ENCODE measurements around the gene ASB2.

The ASB2 gene

DNA sequence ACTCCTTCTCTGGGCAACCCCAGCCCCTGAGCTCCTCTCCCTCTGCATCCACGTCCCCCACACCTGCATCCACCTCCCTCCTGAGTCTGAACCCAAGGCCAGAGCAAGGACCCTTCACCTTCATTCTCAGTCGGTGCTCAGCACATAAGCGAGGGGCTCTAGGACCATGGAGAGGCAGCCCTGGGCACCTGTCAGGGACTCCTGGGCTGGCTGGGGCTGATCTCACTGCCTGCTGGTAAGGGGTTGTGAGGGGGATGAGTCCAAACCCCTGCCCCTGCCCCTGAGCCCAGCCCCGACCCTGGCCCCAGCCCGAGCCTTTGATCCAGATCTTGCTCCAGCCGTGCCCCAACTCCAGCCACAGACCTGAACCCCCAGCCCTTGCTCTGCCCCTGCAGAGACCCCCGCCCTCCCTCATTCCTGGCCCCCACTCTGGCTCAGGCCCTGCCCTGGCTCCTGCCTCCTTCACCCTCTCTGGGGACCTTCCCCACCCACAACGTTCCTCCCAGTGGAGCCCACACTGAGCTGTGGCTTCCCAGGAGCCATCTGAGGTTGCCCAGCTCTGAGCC, 19.8 kb upstream of the ASB2 start:
- Histone ChIP-seq H3K36me3 (ENCODE audit: insufficient read depth, low read length) (no peaks in the 10 kb centered on the region), H3K9me3 (ENCODE audit: control insufficient read depth, insufficient read depth, low read length) (no peaks in the 10 kb centered on the region), H3K9ac (ENCODE audit: low read depth, low read length) (no peak overlapping the region), H3K4me1 (ENCODE audit: insufficient read depth, low read length) (peaks cover 8% of the 10 kb centered on the region; the same call in 1 of the 2 replicates)

DNA sequence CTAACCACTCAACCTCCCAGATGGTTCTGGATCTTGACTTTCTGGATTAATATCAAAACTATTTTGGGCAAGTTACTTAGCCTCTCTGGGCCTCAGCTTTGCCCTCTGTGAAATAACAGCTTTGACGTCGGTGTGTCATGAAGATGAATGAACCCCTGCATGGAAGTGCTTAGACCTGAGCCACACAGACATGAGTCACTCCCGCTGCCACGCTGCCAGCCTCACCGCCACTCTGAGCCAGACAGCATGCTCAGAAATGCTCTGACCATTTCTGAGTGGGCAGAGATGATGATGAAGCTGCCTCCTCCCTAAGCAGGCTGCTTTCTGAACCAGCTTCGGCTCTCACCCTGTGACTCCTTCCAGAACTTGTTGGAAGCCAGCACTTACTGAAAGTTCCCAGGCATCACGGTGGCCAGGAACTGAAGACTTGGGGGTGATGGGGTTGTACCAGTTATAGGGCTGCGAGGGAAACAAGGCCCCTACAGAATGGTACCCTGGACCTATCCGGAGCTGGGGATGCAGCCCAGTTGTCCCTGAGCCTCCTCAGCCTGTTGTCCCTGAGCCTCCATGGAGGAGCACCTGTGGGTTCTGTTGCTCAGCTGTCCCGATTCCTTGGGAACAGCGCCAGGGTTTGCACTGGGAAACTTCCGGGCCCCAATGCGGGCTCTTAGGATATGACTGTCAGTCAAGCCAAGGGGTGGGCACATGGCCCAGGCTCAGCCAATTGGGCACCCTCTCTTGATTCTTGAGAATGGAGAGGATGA, 18.7 kb upstream of the ASB2 start:
- Histone ChIP-seq H3K9me3 (ENCODE audit: control insufficient read depth, insufficient read depth, low read length) (no peaks in the 10 kb centered on the region), H3K4me1 (ENCODE audit: insufficient read depth, low read length) (peaks cover 8% of the 10 kb centered on the region; the same call in 1 of the 2 replicates), H3K36me3 (ENCODE audit: insufficient read depth, low read length) (no peaks in the 10 kb centered on the region), H3K9ac (ENCODE audit: low read depth, low read length) (no peak overlapping the region)

DNA sequence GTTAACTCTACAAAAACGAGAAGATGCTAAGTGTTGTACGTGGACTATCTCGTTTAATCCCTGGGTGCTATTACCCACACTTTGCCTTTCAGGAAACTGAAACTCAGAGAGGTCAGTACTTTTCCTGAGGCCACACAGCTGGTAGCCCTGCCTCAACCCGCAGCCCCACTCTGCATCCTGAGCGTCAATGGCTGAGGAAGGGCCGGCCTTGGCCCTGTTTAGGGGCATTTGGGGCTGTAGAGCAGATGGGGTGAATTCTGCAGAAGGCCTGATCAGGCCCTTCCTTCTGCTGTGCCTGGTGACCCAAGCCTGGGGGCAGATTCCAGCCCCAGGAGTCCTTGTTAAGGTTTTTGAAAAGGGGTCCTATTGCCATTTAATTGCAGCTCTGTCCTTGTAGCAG, 17.0 kb upstream of the ASB2 start:
- H3K4me1 ChIP-seq (ENCODE audit: insufficient read depth, low read length): peaks cover 8% of the 10 kb centered on the region; the same call in 1 of the 2 replicates
- no peaks in the 10 kb centered on the region for H3K9me3 ChIP-seq (ENCODE audit: control insufficient read depth, insufficient read depth, low read length)
- H3K36me3 ChIP-seq (ENCODE audit: insufficient read depth, low read length): no peaks in the 10 kb centered on the region
- H3K9ac ChIP-seq (ENCODE audit: low read depth, low read length): no peak overlapping the region

DNA sequence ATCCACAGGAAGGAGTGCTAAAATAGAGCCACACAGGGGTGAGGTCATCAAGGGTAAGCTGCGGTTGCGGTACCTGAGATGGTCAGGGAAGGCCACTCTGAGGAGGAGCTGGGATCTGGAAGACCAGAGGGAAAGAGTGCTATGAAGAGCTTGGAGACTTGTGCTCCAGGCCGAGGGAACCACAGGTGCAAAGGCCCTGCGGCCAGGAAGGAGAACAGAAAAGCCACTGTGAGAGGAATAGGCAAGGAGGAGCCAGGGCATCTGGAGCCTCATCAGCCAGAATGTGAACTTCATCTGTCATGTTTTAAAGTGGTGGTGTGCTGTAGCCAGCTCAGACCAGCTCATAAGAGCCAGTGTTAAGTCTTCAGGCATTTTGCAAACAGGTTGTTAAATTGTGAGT, 15.3 kb upstream of the ASB2 start:
- H3K9me3 ChIP-seq (ENCODE audit: control insufficient read depth, insufficient read depth, low read length): no peaks in the 10 kb centered on the region

DNA sequence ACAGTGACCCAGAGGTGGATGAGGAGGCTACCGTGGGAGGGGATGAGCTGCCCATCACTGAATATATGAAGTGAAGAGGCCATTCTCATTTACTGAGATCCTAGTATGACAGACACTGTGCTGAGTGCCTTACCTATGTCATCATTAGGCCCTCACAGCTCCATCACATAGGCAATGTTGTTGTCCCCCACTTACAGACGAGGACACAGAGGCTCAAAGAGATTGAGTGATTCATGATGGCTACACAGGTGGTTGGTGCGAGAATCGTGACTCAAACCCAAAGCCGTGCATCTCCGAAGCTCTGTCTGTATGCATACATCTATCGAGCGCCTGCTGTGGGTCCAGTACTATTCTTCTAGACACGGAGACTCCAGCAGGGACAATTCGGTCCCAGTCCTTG, 14.8 kb upstream of the ASB2 start:
- Histone ChIP-seq H3K9me3 (ENCODE audit: control insufficient read depth, insufficient read depth, low read length) (no peaks in the 10 kb centered on the region), H3K9ac (ENCODE audit: low read depth, low read length) (no peak overlapping the region), H3K36me3 (ENCODE audit: insufficient read depth, low read length) (no peaks in the 10 kb centered on the region), H3K4me1 (ENCODE audit: insufficient read depth, low read length) (peaks cover 18% of the 10 kb centered on the region)

More for the DNA sequence above, 15.3 kb upstream of the ASB2 start:
- Histone ChIP-seq H3K9ac (ENCODE audit: low read depth, low read length) (no peak overlapping the region), H3K4me1 (ENCODE audit: insufficient read depth, low read length) (peaks cover 18% of the 10 kb centered on the region), H3K36me3 (ENCODE audit: insufficient read depth, low read length) (no peaks in the 10 kb centered on the region)

DNA sequence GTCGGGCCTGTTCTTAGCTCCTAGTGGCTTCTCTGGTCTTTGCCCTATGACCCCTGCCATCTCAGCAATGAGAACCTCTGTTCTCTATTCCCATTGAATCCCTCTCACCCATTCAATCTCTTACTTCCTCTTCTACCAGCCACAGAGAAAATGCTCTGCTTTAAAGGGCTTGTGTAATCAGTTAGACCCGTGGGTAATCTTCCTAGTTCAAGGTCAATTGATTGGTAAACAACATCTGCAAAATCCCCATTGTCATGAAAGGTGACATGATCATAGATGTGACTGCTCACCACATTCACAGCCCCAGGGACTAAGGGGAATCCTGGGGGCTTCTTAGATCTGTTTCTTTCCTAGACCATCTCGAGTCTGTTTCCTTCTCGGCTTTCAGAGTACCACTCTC, 13.6 kb upstream of the ASB2 start:
- peaks cover 13% of the 10 kb centered on the region for H3K4me1 ChIP-seq (ENCODE audit: insufficient read depth, low read length)
- no peak overlapping the region for H3K9ac ChIP-seq (ENCODE audit: low read depth, low read length)
- no peaks in the 10 kb centered on the region for H3K9me3 ChIP-seq (ENCODE audit: control insufficient read depth, insufficient read depth, low read length)
- H3K36me3 ChIP-seq (ENCODE audit: insufficient read depth, low read length): no peaks in the 10 kb centered on the region

DNA sequence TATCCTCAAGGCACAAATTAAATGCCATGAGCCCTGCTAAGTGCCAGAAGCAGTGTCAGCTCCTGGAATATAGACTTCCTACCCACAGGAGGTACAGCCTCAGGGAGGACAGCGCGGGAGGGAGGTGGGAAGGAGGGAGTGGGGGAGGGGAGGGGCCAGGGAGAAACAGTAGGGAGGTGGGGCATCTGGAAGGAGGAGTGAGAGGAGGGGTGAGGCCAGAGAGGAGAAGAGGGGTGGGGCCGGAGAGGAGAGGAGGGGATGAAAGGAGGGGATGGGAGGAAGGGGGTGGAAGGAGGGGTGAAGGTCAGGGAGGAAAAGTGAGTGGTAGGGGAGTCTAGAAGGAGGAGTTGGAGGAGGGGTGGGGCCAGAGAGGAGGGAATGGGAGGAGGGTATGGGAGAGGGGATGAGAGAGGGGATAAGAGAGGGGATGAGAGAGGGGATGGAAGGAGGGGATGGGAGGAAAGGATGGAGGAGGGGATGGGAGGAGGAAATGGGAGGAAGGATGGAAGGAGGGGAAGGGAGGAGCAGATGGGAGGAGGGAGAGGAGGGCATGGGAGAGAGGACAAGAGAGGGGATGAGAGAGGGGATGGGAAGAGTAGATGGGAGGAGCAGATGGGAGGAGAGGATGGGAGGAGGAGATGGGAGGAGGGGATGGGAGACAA, 11.6 kb upstream of the ASB2 start:
- H3K36me3 ChIP-seq (ENCODE audit: insufficient read depth, low read length): no peaks in the 10 kb centered on the region
- H3K9ac ChIP-seq (ENCODE audit: low read depth, low read length): no peak overlapping the region
- H3K4me1 ChIP-seq (ENCODE audit: insufficient read depth, low read length): peaks cover 19% of the 10 kb centered on the region
- no peaks in the 10 kb centered on the region for H3K9me3 ChIP-seq (ENCODE audit: control insufficient read depth, insufficient read depth, low read length)

DNA sequence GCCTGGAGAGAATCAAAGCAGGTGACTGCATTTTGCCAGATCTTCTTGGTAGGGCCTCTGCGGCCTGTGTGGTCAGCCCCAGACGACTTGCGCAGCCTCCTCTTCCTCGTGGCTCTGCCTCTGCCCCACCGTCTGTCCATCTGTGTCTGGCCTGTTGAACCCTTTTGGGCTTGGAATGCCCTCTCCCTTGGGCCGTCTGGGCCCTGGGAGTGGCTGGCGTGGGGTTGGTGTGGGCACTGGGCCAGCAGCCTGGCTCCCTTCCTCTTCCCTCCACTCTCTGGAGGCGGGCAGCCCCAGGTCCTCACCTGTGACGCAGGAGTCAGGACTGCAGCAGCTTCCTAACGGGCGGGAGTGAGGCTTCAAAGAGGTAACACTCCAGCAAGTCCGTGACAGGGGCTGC, 11.0 kb upstream of the ASB2 start:
- Histone ChIP-seq H3K9ac (ENCODE audit: low read depth, low read length) (no peak overlapping the region), H3K9me3 (ENCODE audit: control insufficient read depth, insufficient read depth, low read length) (no peaks in the 10 kb centered on the region), H3K4me1 (ENCODE audit: insufficient read depth, low read length) (peaks cover 18% of the 10 kb centered on the region), H3K36me3 (ENCODE audit: insufficient read depth, low read length) (no peaks in the 10 kb centered on the region)

DNA sequence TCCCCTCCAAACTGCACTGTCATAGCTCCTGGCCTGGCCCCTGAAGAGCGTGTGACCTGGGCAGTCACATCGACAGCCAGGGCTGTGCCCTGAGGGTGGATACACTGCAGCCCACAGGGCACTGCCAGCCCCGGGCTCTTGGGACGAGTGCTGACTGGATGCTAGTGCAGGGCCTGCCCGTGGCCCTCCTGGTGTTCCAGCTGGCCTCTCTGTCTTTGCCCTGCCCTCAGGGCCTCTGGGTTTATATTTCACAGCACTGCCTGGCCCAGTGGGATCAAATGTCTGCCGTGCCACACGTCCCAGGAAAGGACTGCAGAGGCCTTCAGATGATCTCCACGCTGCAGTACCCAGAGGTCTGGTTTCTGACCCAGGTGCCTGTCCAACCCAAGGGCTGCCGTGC, 10.6 kb upstream of the ASB2 start:
- peaks cover 18% of the 10 kb centered on the region for H3K4me1 ChIP-seq (ENCODE audit: insufficient read depth, low read length)
- no peak overlapping the region for H3K9ac ChIP-seq (ENCODE audit: low read depth, low read length)
- no peaks in the 10 kb centered on the region for H3K9me3 ChIP-seq (ENCODE audit: control insufficient read depth, insufficient read depth, low read length)
- no peaks in the 10 kb centered on the region for H3K36me3 ChIP-seq (ENCODE audit: insufficient read depth, low read length)

DNA sequence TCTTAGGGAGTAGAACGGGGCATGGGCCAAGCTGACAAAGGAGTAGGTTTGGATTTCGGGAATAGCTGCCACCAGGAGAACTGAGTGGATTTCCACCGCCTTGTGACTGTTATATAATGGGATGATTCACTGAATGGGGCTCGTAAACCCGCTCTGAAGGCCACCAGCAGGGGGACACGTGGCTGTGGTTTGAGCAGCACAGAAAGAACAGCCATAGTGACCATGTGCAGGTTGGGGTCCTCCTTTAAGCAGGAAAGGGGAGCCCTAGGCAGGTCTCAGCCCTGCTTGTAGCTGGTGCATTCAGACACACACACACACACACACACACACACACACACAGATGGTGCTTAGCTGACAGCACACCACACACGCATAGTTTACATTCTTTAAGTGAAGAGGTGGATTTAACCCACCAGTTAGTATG, 8.6 kb upstream of the ASB2 start:
- Histone ChIP-seq H3K9me3 (ENCODE audit: control insufficient read depth, insufficient read depth, low read length) (no peaks in the 10 kb centered on the region), H3K4me1 (ENCODE audit: insufficient read depth, low read length) (peaks cover 18% of the 10 kb centered on the region), H3K36me3 (ENCODE audit: insufficient read depth, low read length) (no peaks in the 10 kb centered on the region), H3K9ac (ENCODE audit: low read depth, low read length) (no peak overlapping the region)

DNA sequence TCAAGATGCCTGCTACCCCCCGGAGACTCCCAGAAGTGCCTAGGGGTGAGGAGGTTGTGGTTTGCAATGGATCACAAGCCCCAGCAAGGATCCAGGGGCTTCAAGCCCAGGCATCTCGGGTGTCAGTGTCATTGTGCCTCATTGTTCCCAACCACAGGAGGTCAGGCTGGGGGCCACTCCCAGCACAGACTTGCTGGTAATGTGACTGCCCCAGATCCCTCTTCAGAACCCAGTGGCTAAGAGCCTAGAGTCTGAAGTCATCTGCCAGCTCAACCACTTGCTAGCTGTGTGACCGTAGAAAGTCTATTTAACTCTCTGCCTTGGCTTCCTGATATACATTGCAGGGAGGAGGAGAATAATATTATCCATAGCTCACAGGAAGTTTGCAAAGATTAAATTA, 7.7 kb upstream of the ASB2 start:
- Histone ChIP-seq H3K4me1 (ENCODE audit: insufficient read depth, low read length) (peaks cover 18% of the 10 kb centered on the region), H3K9ac (ENCODE audit: low read depth, low read length) (no peak overlapping the region), H3K9me3 (ENCODE audit: control insufficient read depth, insufficient read depth, low read length) (no peaks in the 10 kb centered on the region), H3K36me3 (ENCODE audit: insufficient read depth, low read length) (no peaks in the 10 kb centered on the region)

DNA sequence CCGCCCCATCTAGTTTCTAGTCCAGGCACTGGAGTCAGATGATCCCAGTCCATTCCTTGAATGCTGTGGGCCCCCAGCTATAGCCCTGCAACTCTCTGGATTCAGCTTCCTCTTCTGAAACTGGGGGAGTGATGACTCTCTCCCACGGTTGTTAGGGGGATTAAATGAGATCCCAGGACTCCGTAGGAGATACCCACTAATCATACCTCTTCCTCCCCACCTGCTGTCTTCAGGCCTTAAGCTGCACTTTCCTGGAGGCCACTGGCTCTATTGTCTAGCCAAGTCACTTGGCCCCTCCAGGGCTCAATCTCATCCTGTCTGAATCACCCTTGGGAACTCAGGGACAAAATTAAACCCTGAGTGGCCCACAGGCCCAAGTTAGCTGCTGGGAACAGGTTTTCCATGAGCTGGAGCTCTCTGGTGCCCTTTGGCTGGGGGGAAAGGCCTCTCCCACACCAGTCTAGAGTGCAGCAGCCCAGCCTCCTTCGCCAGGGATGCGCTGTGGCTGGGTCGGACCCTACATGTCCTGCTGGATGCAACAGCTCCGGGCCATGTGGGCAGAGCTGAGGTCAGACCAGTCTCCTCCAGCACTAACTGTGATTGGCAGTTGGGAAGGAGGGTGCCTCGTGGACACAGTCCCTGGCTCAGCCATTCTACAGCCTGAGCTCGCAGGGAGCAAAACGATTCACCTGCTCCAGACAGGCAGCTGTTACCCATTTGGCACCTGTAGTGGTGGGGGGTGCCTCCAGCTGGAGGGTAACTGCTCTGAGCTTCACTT, 6.0 kb upstream of the ASB2 start:
- Histone ChIP-seq H3K36me3 (ENCODE audit: insufficient read depth, low read length) (no peaks in the 10 kb centered on the region), H3K9ac (ENCODE audit: low read depth, low read length) (no peak overlapping the region), H3K4me1 (ENCODE audit: insufficient read depth, low read length) (peaks cover 15% of the 10 kb centered on the region), H3K9me3 (ENCODE audit: control insufficient read depth, insufficient read depth, low read length) (no peaks in the 10 kb centered on the region)

DNA sequence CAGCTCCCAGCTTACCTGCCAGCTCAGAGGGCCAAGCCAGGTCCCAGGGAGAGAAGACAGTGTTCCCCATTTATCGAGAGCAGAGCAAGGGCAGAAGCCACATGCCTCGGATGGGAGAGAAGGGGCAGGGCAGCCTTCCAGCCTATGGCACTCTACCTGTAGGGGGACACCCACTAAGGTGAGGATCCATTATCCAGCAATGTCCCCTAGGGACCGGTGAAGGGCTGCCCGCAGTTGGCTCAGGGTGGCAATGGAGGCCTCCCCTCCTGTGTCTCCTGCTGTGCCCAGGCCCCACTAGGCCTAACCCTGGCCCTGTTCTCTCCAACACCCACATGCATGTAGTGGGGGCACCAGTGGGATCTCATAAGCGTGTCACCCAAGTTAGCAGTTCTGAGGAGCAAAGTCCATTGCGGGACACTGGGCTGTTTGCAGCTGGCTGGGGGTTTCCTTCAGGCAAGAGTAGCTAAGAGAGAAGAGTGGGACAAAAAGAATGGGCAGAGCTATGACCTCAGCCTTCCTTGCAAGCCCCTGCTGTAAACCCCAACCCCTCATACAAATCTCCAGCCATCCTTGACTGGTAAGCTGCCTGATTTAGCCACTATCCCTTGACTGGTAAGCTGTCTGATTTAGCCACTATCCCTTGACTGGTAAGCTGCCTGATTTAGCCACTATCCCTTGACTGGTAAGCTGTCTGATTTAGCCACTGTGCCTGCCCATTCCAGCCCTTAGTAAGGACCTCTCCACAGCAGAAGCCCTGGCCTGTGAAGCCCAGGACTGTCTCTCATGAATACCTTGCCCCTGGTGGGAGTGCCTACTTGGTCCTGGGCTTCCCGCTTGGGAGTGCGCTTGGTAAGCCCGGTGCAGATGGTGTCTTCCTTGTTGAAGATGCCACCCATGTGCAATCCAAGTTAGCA, 5.2 kb upstream of the ASB2 start:
- Histone ChIP-seq H3K9me3 (ENCODE audit: control insufficient read depth, insufficient read depth, low read length) (no peaks in the 10 kb centered on the region), H3K9ac (ENCODE audit: low read depth, low read length) (no peak overlapping the region), H3K36me3 (ENCODE audit: insufficient read depth, low read length) (no peaks in the 10 kb centered on the region), H3K4me1 (ENCODE audit: insufficient read depth, low read length) (peaks cover 8% of the 10 kb centered on the region; the same call in 1 of the 2 replicates)

Data from ES-I3 (cell line).